ENCODE data around the gene TRPM6. TPM values are rescaled to one million over a fixed set of nuclear protein-coding genes. Genes with fewer than 3 reads are reported as not detected.
A peak's percentile ranks its signal among the peaks of the same experiment; 100 is the strongest.

The TRPM6 gene
- total and polyA plus RNA-seq, 2 donors (not counting 3 experiments of a cell fraction or from before 2014, with no cell fraction given) = 0.01 to 0.22 TPM

GRCh38 chr9:74773886-74774479 is 113.7 kb downstream of the TRPM6 start:
- POLR2A ChIA-PET = interaction anchor here (0.7 kb wide), 1 partner anchor 180 kb away, joined by 3 read pairs; no protein-coding TSS in a partner anchor
- Histone ChIP-seq H3K27ac (ENCODE audit: insufficient read depth, low read depth, low read length) (no peak overlapping the region), H3K36me3 (ENCODE audit: control insufficient read depth in 2 of 2, extremely low read depth in 1 of 2, insufficient read depth in 2 of 2, low read length in 2 of 2) (no peaks in the 10 kb centered on the region), H4K20me1 (replicated peaks; ENCODE audit: control insufficient read depth, extremely low read depth, insufficient read depth, low read length) (no peaks in the 10 kb centered on the region), H3K4me3 (replicated peaks in 1 of 3; ENCODE audit: insufficient read depth in 1 of 3, low read depth in 1 of 3, low read length in 3 of 3) (no peak overlapping the region), H3K27me3 (ENCODE audit: control insufficient read depth in 2 of 2, insufficient read depth in 2 of 2, low read length in 2 of 2) (peaks cover 3 to 4% of the 10 kb centered on the region in 2 experiments), H2AFZ (ENCODE audit: low read depth, low read length) (no peak overlapping the region), H3K9me1 (replicated peaks; ENCODE audit: control insufficient read depth, extremely low read depth, insufficient read depth, low read length) (no peaks in the 10 kb centered on the region), H3K4me2 (ENCODE audit: insufficient read depth, low read length) (no peak overlapping the region), H3K4me1 (ENCODE audit: control insufficient read depth, extremely low read depth, insufficient read depth, low read length) (no peaks in the 10 kb centered on the region), H3K9ac (replicated peaks; ENCODE audit: extremely low read depth, insufficient read depth, low read length) (no peak overlapping the region), H3K79me2 (ENCODE audit: control insufficient read depth, insufficient read depth, low read length) (no peaks in the 10 kb centered on the region), H3K9me3 (replicated peaks; ENCODE audit: control insufficient read depth, insufficient read depth, low read length) (no peaks in the 10 kb centered on the region)
- FAIRE-seq (peak; percentile 78), DNase-seq (ENCODE audit: low read depth, low spot score) (peak; percentile 76)
- intact Hi-C loops (cut with micrococcal nuclease) (loop anchor here (1.0 to 10.0 kb wide), 3 partner anchors 303 to 1091 kb away; no protein-coding TSS in a partner anchor), dilution Hi-C loops (cut with MboI; ENCODE audit: extremely low pct_ligation_motif_present, low sequenced_read_pairs) (no loop called here)
- CTCF ChIA-PET = interaction anchor here (0.7 to 7.6 kb wide), 56 partner anchors 8 to 1573 kb away, joined by 3 to 127 read pairs (median 4); partner anchors contain the start of genes C9orf40 and CARNMT1
- TF ChIP-seq MAX (IDR thresholded peaks at IDR 0.05; ENCODE audit: insufficient read depth, insufficient read length) (no peak), JUN (IDR thresholded peaks at IDR 0.05; ENCODE audit: borderline replicate concordance, insufficient read depth, insufficient read length, low read depth) (no peak), POLR2AphosphoS5 (IDR thresholded peaks at IDR 0.05; ENCODE audit: insufficient read depth, low read depth, low read length) (no peak), CTCF (IDR thresholded peaks at IDR 0.05; ENCODE audit: extremely low read depth in 1 of 2, insufficient read depth in 1 of 2, low read depth in 1 of 2, low read length in 2 of 2) (peak; percentile 71 to 92), MYC (IDR thresholded peaks at IDR 0.05; ENCODE audit: low read depth, low read length) (no peak)
- BruUV-seq (replicated peaks) = no TSS peak

All from endothelial cell of umbilical vein (primary cell).